ENCODE data around the gene TRIM2. TPM values are rescaled to one million over a fixed set of nuclear protein-coding genes. Genes with fewer than 3 reads are reported as not detected.
A peak's percentile ranks its signal among the peaks of the same experiment; 100 is the strongest.

TRIM2 gene
- total RNA-seq, 1 donor from 2014 or later: 51.8 TPM

DNA sequence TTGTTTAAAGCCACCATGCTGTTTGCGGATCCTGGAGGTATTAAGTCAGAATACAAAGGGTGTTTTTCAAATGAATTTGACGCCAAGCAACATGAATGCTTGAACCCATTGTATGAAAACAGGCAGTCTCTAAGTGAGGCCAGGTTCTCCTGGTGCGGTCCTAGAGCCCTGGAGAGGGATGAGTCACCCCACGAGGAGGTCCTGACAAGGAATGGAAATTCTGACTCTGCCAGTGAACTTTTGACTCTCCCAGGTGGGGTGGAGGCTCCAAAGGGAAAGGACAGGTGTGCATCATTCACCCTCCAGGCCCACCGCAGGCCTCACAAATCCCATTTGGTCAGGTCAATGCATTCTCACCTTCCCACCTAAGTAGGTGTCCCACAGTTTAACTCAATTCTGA, 1.5 kb downstream of the TRIM2 start:
- Histone ChIP-seq H3K79me2 (ENCODE audit: insufficient read depth, low read length) (no peaks in the 10 kb centered on the region), H3K27ac (ENCODE audit: low read depth, low read length) (no peak overlapping the region), H3K36me3 (ENCODE audit: insufficient read depth, low read length) (no peaks in the 10 kb centered on the region), H3K4me3 (ENCODE audit: insufficient read depth, low read depth, low read length) (no peak overlapping the region), H2AFZ (ENCODE audit: low read depth, low read length) (no peak overlapping the region), H3K9ac (ENCODE audit: low read length) (peak overlapping the region; percentile 42), H3K27me3 (ENCODE audit: insufficient read depth, low read length) (no peaks in the 10 kb centered on the region), H3K4me2 (ENCODE audit: low read length) (peak overlapping the region; percentile 79), H3K4me1 (ENCODE audit: insufficient read depth, low read length) (peaks cover 21% of the 10 kb centered on the region), H4K20me1 (ENCODE audit: insufficient read depth, low read length) (peaks cover 4% of the 10 kb centered on the region), H3K9me3 (ENCODE audit: insufficient read depth, low read depth, low read length) (no peaks in the 10 kb centered on the region)
- peak overlapping the region; percentile 57 for H3K4me3 Mint-ChIP-seq (ENCODE audit: unreplicated experiment)
- no peaks in the 10 kb centered on the region for H3K36me3 Mint-ChIP-seq (ENCODE audit: low read depth, unreplicated experiment)
- no peak overlapping the region for H3K27ac Mint-ChIP-seq (ENCODE audit: unreplicated experiment)
- FAIRE-seq: no peak
- TF ChIP-seq EZH2 (IDR thresholded peaks at IDR 0.05; ENCODE audit: insufficient read depth, low read length): no peak
- TF ChIP-seq, protein P1, sequence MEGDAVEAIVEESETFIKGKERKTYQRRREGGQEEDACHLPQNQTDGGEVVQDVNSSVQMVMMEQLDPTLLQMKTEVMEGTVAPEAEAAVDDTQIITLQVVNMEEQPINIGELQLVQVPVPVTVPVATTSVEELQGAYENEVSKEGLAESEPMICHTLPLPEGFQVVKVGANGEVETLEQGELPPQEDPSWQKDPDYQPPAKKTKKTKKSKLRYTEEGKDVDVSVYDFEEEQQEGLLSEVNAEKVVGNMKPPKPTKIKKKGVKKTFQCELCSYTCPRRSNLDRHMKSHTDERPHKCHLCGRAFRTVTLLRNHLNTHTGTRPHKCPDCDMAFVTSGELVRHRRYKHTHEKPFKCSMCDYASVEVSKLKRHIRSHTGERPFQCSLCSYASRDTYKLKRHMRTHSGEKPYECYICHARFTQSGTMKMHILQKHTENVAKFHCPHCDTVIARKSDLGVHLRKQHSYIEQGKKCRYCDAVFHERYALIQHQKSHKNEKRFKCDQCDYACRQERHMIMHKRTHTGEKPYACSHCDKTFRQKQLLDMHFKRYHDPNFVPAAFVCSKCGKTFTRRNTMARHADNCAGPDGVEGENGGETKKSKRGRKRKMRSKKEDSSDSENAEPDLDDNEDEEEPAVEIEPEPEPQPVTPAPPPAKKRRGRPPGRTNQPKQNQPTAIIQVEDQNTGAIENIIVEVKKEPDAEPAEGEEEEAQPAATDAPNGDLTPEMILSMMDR (IDR thresholded peaks at IDR 0.05; ENCODE audit: insufficient read depth, low read depth, low read length): no peak
- H3K27me3 Mint-ChIP-seq (ENCODE audit: low read depth, unreplicated experiment): peaks cover 3% of the 10 kb centered on the region
- H3K4me1 Mint-ChIP-seq (ENCODE audit: low read depth, unreplicated experiment): peaks cover 16% of the 10 kb centered on the region
- DNase-seq (ENCODE audit: low read depth): peak; percentile 46
- peaks cover 2% of the 10 kb centered on the region for H3K9me3 Mint-ChIP-seq (ENCODE audit: unreplicated experiment)

DNA sequence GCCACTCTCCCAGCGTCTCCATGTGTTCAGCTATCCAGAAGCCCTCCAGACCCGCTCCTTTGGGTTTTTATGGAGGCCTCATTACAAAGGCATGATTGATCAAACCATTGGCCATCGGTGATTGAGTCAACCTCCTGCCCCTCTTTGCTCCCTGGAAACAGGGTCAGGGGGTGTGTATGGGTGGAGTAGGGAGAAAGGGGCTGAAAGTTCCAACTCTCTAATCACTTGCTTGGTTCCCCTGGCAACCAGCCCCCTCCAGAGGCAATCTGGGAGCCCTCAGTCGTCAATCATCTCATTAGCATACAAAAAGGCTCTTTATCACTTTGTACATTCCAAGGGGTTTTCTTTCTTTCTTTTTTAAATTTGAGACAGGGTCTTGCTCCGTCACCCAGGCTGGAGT, 2.3 kb downstream of the TRIM2 start:
- Histone ChIP-seq H3K79me2 (ENCODE audit: insufficient read depth, low read length) (no peaks in the 10 kb centered on the region), H4K20me1 (ENCODE audit: insufficient read depth, low read length) (peaks cover 4% of the 10 kb centered on the region), H3K4me1 (ENCODE audit: insufficient read depth, low read length) (peaks cover 21% of the 10 kb centered on the region), H3K4me3 (ENCODE audit: insufficient read depth, low read depth, low read length) (no peak overlapping the region), H3K36me3 (ENCODE audit: insufficient read depth, low read length) (no peaks in the 10 kb centered on the region), H3K27ac (ENCODE audit: low read depth, low read length) (no peak overlapping the region), H2AFZ (ENCODE audit: low read depth, low read length) (no peak overlapping the region), H3K4me2 (ENCODE audit: low read length) (no peak overlapping the region), H3K9me3 (ENCODE audit: insufficient read depth, low read depth, low read length) (no peaks in the 10 kb centered on the region), H3K27me3 (ENCODE audit: insufficient read depth, low read length) (no peaks in the 10 kb centered on the region), H3K9ac (ENCODE audit: low read length) (no peak overlapping the region)
- no peak for FAIRE-seq
- no peak for DNase-seq (ENCODE audit: low read depth)
- Mint-ChIP-seq H3K4me3 (ENCODE audit: unreplicated experiment) (no peak overlapping the region), H3K27ac (ENCODE audit: unreplicated experiment) (no peak overlapping the region), H3K36me3 (ENCODE audit: low read depth, unreplicated experiment) (no peaks in the 10 kb centered on the region), H3K4me1 (ENCODE audit: low read depth, unreplicated experiment) (peaks cover 16% of the 10 kb centered on the region), H3K27me3 (ENCODE audit: low read depth, unreplicated experiment) (peaks cover 3% of the 10 kb centered on the region), H3K9me3 (ENCODE audit: unreplicated experiment) (peaks cover 2% of the 10 kb centered on the region)
- no peak for TF ChIP-seq EZH2 (IDR thresholded peaks at IDR 0.05; ENCODE audit: insufficient read depth, low read length)
- TF ChIP-seq, protein P1 (IDR thresholded peaks at IDR 0.05; ENCODE audit: insufficient read depth, low read depth, low read length): no peak

DNA sequence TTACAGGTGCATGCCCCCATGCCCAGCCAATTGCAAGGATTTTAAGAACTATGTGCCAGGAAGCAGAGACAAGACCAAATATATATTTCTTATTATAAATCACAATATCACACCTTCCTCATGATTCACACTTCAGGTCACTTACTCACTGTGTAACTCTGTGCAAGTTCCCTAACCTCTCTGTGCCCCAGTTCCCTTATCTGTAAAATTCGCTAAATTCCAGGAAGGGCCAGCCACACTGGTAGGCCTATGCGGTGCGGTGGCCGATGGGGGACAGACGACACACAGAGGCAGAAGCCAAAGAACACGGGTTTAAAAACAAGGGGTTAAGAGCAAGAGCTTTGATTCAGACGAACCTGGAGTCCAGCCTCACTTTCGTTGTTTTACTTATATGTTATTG, 2.8 kb downstream of the TRIM2 start:
- peaks cover 3% of the 10 kb centered on the region for H3K27me3 Mint-ChIP-seq (ENCODE audit: low read depth, unreplicated experiment)
- Histone ChIP-seq H3K4me1 (ENCODE audit: insufficient read depth, low read length) (peaks cover 21% of the 10 kb centered on the region), H3K4me3 (ENCODE audit: insufficient read depth, low read depth, low read length) (no peak overlapping the region), H3K9me3 (ENCODE audit: insufficient read depth, low read depth, low read length) (no peaks in the 10 kb centered on the region), H3K9ac (ENCODE audit: low read length) (no peak overlapping the region), H3K27me3 (ENCODE audit: insufficient read depth, low read length) (no peaks in the 10 kb centered on the region), H3K27ac (ENCODE audit: low read depth, low read length) (no peak overlapping the region), H3K79me2 (ENCODE audit: insufficient read depth, low read length) (no peaks in the 10 kb centered on the region), H2AFZ (ENCODE audit: low read depth, low read length) (no peak overlapping the region), H3K4me2 (ENCODE audit: low read length) (no peak overlapping the region), H3K36me3 (ENCODE audit: insufficient read depth, low read length) (no peaks in the 10 kb centered on the region), H4K20me1 (ENCODE audit: insufficient read depth, low read length) (peaks cover 4% of the 10 kb centered on the region)
- H3K9me3 Mint-ChIP-seq (ENCODE audit: unreplicated experiment): peaks cover 2% of the 10 kb centered on the region
- no peak overlapping the region for H3K4me3 Mint-ChIP-seq (ENCODE audit: unreplicated experiment)
- peaks cover 16% of the 10 kb centered on the region for H3K4me1 Mint-ChIP-seq (ENCODE audit: low read depth, unreplicated experiment)
- TF ChIP-seq, protein P1 (IDR thresholded peaks at IDR 0.05; ENCODE audit: insufficient read depth, low read depth, low read length): no peak
- TF ChIP-seq EZH2 (IDR thresholded peaks at IDR 0.05; ENCODE audit: insufficient read depth, low read length): no peak
- no peak for FAIRE-seq
- H3K27ac Mint-ChIP-seq (ENCODE audit: unreplicated experiment): no peak overlapping the region
- no peak for DNase-seq (ENCODE audit: low read depth)
- H3K36me3 Mint-ChIP-seq (ENCODE audit: low read depth, unreplicated experiment): no peaks in the 10 kb centered on the region

All from astrocyte (in vitro differentiated cells and primary cell).